TTC549 (cell line): ENCODE measurements around the gene MIAT.

Experiments
- FAIRE-seq: peaks from 2 replicates; lab custom pipeline; 2012; peaks lifted over from hg19 to GRCh38; lab: Jason Lieb, UNC

The MIAT gene

DNA sequence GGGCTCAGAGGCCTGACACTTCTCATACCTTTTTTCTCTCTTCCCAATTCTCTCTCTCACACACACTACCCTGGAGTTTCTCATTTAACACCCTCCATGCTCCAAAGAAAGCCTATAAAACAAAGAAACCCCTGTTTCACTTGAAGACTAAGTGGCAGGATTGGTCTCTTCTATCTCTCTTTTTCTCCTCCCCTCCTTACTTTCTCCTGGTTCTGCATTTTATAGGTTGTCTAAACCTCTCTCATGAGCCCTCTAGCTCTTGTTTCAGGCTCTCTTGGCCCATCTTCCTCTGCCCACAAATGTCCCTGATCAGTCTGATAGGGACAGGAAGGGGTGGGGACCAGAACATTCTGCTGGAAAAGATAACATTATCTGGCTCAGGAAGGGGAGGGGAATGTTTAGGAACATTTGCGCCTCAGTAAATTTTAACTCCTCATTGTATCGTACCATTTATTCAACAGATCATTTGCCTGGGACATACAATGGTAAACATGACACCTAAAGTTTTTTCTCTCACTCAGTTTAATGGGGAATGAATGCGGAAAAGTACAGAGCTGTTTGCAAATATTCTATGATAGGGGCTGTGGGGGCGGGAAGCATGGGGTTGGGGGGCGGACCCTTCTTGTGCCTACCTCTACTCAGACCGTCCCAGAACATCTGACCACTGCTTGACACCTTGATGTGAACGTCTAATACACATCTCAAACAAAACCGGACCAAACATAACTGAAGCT is 24.8 kb upstream of the MIAT start:
- no peak for FAIRE-seq

DNA sequence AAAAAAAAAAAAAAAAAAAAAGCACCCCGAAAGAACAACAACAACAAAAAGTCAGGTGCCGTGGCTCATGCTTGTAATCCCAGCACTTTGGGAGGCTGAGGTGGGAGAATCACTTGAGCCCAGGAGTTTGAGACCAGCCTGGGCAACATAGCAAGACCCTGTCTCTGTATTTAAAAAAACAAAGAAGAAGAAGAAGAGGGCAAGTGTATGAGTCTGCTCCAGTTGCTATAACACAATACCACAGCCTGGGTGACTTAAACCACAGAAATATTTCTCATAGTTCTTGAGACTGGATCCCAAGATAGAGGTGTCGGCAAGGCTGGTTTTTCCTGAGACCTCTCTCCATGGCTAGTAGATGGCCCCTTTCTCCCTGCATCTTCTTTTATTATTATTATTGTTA is 23.2 kb upstream of the MIAT start:
- no peak for FAIRE-seq

DNA sequence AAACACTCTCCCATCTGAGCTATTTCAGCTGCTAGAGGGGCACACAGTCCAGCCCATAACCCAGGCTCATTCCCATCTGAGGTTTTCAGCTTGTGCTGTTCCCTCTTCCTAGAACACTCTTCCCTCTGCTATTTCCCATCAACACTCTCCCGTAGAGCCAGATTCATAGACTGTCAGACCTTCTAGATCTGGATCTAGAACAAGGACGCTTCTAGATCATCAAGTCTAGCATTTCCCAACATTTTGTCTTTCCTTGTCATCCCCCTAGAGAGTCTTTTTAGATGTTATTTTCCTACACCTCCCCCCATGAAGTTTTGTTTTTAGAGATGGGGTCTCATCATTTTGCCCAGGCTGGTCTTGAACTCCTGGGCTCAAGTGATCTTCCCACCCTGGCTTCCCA is 22.3 kb upstream of the MIAT start:
- FAIRE-seq = no peak

DNA sequence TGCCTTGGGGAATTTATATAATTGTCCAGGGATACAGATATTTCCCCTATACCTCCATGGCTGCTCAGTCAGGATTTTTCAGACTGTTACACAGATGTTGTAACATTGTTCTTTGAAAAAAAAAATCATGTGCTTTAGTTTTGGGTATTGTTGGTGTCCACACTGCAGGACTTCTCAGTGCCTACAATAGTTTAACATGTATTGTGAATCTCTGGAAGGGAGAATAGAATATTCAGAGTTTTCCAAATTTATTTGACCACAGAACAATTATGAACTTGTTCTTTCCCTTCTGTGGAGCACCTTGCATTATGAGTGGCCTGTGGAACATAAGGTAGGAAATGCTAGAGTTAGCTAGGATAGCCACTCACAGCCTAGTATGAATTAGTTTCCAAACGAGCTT is 21.1 kb upstream of the MIAT start:
- no peak for FAIRE-seq

DNA sequence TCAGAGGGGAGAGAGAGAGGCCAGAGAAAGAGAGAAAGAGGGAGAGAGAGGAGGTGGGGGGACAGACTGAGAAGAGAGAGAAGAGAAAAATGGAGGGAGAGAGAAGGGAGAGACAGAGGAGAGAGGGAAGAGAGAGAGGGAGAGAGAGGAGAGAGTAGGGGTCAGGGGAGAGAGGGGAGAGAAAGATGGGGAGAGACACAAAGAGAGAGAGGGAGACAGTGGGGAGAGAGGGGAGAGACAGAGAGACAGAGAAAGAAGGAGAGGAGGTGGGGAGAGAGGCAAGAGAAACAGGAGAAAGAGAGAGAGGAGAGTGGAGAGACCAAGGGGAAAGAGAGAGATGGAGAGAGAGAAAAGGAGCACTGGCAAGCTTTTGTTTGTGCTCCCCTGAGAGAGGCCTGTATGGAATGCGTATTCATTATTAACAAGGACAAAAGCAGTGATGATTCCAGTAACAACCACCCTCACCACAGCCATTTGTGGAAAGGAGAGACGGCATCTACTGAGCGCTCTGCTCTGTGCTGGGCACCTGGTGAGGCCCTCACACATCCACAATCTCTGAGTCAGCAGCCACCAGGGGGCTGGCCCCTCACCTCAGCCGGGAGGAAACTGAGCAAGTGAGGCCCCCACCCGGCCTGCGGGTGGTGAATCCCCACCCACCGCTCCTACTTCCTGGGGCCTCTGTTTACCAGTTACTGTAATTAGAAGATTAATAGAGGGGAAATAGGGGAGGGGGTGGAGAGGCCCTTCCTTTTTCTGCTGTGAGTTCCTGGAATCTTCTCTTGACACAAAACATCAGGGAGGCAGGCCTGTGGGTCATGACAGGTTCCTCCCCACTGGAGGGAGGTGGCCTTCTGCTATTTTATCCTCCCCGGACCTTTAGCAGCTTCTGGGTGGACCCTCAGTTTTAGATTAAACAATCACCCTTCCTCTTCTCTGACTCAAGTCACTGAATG is 14.6 kb upstream of the MIAT start:
- no peak for FAIRE-seq

DNA sequence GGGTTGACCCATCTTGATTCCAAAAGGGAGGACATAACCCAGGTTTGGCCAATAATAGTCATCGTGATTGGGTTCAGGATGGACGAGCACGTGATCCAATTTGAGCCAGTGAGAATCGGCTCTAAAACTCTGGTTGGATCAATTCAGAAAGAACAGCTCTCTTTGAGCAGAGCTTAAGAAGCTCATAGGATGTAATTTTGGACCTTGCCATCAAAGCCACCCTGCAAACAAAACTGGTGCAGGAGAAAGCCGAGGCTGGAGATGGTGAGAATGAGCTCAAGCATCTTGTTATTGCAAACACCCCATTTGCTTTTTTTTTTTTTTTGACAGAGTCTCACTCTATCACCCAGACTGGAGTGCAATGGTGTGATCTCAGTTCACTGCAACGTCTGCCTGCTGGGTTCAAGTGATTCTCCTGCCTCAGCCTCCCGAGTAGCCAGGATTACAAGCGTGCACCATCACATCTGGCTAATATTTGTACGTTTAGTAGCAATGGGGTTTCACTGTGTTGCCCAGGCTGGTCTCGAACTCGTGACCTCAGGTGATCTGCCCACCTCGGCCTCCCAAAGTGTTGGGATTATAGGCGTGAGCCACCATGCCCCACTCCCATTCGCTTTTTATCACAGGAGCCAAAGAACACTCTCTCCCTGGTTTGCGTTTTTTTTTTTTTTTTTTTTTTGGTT is 13.8 kb upstream of the MIAT start:
- no peak for FAIRE-seq

DNA sequence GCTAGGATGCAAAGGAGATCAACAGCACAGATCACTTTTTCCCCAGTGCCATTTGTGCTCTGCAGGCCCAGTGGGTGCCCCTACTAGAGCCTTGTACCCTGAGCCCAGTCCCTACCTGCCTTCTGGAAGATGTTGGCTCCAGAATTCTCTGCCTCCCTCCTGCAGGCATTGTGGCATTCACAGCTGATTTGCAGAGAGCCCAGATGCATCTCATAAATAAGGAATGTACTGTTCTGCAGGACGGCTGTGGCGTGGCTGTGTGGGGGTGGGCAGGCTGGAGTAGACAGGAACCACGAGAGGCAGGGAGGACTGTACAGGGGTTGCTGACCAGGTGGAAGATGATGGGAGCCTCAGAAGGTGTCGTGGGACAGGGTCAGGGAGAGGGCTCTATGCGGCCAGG is 11.2 kb upstream of the MIAT start:
- FAIRE-seq = no peak

DNA sequence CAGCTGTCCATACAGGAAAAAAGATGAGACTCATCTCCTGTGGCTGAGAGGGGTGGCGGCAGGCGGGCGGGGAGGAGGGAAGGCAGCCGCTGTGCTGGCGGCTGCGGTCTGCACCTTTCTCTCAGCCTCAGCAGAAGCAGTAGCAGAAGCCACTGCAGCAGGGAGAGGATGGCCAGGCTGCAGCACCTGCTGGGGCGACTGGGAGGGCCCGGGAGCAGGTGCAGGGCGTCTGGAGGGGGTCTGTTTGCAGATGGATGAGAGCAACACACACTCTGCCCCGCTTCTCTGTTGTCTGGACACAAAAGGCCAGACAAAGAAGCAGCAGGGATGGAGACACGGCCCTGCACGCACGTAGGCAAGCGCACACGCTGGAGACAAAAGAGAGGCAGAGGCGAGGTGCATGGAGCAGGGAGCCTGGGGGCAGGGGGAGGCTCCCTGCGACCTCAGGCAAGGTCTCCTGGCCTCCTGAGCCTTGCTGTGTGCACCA is 9.3 kb upstream of the MIAT start:
- no peak for FAIRE-seq

DNA sequence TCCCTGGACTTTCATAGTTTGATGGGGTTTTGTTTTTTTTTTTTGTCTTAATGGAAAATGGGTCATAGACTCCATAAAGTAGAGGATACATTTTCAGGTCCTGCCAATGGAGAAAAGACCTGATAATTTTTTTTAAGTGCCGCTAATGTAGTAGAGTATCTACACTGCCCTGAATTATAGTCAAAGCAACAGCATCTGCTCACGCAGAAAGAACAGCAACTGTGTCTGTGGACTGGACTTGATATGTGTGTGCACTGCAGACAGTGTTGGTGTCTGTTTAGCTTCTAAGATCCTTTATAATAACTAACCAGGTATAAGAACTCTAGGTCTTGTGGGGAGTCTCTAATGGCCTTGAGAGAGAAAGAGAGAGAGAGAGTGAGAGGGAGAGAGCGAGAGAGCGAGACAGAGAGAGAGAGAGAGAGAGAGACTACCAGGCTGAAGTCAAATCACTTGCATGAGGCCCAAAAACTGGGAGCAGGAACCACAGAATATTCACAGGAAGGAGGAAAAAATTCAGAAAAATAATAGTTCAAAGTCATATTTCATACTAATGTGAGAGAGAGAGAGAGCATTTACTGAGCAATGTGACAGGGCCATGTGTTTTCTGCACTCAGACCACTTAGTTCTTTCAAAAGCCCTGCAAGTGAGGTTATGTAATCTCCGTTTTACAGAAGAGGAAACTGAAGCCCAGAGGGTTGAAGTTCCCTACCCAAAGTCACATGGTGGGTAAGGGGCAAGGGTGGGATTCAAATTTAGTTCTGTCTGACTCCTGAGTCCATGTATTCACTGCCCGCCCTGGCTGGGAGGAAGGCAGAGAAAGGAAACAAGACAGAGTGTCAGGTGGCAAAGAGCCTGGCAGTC is 8.6 kb upstream of the MIAT start:
- no peak for FAIRE-seq

DNA sequence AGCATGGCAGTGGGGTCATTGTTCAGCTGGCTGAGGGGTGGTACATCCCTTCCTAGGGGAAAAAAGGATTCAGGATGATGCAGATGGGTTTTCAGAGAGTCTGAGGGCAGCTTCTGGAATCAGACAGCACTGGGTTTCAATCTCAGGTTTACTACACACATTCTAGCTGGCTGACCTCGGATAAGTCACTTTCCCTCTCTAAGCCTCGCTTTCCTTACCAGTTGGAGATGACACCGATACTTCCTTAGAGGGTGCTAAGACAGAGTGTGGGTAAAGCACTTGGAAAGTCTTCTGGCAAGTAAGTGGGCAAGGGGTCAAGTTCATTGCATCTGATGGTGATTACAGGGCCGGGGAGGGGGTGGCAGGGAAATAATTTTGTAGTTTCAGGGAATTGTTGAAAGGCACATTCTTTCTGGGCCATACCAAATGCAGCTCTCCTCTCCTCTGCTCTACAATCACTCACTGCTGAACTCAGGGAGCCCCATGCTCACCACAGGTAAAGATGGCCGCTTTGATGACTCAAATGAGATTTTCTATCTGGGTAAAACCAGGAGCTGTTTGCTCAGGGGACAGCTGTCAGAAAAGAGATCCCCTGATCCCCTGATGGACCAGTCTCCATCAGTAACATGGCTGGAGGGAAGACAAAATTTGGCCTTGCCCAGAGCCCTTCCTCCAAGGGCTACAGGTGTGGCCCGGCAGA is 6.5 kb upstream of the MIAT start:
- no peak for FAIRE-seq

DNA sequence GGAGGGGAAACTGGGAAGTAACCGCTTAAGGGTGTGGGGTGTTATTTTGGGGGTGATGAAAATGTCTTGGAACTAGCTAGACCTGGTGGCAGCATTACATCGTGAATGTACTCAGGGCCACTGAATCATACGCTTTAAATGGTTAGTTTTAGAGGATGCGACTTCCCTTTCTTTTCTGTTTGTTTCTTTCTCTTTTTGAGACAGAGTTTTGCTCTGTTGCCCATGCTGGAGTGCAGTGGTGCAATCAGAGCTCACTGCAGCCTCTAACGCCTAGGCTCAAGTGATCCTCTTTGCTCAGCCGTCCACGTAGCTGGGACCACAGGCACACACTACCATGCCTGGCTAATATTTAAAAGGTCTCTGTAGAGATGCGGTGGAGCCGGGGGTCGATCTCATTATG is 5.6 kb upstream of the MIAT start:
- no peak for FAIRE-seq

DNA sequence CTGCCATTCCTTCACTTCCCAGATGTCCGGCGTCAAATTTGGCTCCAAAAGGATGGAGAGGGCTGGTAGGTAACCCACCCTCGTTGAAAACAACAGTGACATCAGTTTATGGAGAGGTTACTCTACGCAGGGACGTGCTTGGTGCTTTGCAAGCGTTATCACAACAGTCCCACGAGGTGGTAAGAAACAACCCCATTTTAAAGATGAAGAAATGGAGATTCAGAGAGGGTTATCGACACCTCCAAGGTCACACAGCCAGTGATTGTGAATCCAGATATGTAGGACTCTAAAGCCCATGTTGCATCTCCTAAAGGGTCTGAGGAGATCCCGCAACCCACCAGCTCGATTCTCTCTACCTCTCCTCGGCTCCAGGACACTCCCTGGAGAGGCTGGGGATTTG is 773 bp downstream of the MIAT start:
- no peak for FAIRE-seq

DNA sequence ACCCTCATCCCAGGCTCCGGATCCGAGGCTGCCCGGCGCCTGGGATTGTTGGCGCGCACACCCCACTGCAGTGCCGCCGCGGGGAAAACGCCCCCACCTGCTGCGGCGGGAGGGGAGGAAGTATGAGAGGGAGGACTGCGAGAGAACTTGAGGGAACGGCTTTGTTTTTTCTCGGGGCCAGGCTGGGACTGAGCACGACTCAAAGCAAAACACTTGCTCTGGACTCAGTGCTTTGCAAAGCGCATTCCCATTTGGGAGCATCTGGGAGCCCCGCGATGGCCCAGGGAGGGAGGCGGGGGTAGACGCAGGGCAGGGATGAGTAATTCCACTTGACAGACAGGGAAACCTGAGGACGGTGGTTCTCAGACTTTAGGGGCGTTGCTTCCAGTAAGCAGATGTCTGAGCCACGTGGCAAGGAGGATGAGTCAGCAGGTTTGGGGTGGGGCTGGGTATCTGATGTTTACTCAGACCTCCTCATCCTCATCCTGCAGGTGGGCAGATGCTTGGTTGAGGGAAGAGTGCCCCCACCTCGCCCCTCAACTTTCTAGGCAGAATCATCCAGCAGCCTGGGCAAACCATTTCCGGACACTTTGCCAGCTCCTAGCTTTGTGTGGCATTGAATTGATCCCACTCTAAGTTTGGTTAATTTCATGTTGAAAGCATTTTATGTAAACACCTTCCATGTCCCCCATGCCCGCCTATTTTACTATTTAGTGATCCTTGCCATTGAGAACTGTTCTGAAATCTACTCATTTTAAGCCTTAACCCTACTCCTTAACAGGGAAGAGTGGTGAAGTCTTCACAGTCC is 1.5 kb downstream of the MIAT start:
- FAIRE-seq = no peak

DNA sequence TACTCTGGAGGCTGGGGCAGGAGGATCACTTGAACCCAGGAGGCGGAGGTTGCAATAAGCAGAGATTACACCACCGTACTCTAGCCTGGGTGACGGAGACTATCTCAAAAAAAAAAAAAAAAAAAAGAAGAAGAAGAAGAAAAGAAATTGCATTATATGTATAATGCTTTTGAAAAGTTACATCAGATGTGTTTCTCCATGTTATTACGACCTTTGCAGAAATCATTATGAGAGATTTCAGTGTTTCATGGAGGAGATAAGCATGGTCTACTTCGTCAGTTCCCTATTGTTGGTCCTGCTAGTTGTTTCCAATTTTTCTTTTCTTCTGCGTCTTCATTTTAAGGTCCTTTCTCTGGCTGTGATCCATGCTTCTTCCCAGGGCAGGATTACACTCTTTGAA is 3.0 kb downstream of the MIAT start:
- FAIRE-seq = no peak

DNA sequence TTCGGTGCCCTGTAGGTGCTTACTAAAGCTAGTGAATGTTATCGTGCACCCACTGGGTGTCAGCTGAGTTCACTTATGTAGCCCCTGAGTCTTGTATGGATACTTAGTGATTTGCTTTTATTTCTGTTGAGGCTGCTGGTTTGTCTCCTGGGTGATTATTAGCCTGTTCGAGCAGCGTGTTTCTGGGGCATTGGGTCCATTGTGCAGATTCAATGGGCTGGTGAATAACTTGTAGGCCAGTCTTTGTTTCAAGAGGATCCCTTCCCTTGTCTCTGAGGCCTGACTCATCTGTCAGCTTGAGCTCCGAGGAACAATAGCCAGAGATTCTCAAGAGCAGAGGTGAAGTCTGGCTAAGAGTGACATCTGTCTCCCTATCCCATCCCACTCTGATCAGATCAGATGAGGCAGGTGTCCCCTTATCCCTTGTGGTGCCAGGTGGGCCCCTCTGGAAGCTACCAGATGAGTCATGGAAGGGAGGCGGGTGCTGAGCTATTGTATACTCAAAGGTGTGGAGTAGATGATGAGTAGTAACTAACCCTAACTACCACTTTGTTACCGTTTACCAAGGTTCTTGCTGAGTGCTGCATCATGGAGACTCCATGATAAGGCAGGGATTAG is 3.7 kb downstream of the MIAT start:
- FAIRE-seq = no peak

DNA sequence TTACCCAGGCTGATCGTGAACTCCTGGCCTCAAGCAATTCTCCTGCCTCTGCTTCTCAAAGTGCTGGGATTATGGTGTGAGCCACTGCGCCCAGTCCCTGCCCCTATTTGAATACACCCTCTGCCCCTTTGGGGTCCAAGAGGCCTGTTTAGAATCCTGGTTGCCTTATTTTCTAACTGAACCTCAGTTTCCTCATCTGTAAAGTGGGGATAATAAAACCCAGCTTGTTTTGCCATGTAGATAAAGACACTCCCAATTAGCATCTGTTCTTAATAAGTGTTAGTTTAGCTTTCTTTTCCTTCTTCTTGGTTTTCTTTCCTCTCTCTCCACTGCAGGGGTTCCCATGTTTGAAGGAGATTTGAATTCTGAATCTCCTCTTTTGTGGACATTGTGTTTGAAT is 4.8 kb downstream of the MIAT start:
- FAIRE-seq = no peak

DNA sequence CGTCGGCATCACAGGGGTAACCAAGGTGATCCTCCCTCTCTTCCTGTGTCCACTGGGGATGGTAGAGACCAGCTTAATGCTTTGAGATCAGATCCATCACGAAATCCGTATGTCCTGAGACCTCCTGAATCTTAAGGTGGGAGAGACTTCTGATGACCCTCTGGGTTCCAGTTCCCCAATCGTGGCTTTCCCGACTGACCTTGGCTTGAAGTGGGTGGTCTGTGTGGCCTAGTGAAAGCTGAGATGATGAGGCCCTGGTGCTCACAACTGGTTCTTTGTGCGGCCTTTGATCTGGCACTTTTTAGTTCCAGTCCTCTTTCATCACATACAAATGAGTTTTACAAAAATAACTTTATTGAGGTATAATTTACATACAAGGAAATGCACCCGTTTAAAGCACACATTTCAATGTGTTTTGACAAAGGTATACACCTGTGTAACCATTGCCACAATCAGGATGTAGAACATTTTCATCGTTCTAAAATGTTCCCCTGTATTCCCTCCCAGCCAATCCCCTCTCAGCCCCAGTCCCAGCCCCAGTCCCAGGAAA is 6.1 kb downstream of the MIAT start:
- FAIRE-seq = no peak

DNA sequence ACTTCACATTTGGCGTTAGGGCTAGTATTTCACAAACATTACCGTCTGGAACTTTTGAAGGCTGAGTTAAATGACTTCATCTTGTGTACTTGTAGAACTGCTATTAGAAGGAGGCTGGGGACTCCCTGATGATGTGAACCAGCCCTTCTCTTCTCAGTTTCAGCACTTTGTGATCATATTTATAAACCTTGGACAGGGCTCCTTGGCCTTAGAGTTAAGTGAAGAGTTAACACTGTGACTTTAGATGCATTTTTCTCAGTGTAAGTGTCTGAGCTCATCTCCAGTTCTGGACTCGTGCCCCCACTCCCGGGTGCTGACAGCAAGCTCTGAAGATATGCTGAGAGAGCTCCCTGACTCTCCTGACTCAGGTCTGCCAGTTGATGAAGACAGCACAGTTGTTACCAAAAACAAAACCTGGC is 8.4 kb downstream of the MIAT start:
- FAIRE-seq = no peak

DNA sequence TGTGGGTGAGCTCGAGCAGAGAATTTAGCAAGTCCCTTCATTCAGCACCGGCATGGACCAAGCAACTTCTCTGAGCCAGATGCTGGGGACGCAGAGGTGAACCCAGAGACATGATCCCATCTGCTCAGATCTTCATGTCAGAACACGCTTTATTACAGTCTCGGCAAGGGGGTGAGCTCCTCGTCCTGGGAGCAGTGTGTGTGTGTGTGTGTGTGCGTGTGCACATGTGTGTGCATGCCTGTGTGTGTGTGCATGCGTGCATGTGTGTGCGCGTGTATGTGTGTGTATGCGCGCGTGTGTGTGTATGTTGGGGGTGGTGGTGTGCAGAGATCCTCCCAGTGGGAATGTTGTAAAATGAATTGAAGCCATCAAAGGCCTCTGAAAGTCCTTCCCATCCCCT is 9.8 kb downstream of the MIAT start:
- no peak for FAIRE-seq

DNA sequence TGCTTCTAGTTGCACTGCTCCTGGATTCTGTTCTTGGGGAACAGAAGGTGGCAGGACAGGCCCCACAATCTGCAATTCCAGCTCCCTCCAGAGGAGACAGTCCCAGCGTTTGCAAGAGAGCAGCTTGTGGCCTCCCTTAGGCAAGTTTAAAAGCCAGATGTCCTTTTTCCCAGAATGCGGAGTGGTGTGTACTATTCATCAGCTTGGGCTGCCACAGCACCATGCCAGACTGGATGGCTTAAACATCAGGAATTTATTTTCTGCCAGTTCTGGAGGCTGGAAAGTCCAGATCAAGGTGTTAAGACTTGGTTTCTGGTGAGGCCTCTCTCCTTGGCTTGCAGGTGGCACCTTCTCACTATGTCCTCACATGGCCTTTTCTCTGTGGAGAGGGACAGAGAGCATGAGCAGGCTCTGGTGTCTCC is 11.7 kb downstream of the MIAT start:
- no peak for FAIRE-seq
